Stimulated activated CD4-positive, alpha-beta T cell treated with anti-CD3 and anti-CD28 coated beads, TNF-alpha, amount 100 ng/mL, for 48 hours (primary cell): ENCODE results near the gene HOXC10.

Source experiments
- DNase-seq, 3 donors: peaks; one replicate each; pipeline ENCODE4 v3.0.0-alpha.2; 2020; ENCODE audit warnings: low read depth in 3 of 3

Gene HOXC10

DNA sequence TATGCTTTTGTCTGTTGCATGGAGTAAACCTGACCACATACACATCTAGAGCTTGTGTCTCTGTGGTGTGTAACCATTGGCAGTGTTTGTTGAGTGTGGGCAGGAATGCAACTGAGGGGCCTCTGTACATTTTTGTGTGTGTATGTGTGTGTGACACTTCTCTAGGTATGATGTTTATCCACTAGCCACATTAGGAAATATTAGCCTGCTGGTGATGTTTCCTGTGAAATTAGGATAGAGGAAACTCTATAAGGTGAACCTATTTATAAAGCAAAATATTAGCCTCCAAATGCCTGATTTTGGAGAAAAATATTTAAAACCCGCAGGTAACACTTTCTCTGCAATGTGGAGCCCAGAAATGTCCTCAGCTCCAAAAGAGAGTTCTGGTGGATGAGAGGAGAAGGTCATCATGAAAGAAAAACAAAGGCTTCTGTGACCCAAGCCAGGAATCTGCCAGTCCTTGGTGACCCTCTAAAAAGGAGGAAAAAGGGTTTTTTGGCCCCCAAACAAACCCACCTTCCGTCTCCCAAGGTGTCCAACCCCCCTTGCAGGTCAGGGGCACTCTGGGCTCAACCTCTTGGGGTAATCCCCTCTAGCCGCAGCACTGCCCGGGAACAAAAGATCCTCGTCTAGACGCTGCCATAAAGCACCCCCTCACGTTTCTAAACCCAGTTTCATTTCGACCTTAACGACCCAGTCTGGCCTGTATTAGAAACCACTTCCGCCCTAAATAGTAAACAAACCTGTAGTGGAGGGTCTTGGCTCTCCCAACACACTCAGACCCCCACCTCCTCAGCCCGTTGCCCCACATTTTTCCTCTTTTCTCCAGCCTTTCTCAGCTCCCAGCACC lies 7.1 kb upstream of the HOXC10 start:
- no peak for DNase-seq

DNA sequence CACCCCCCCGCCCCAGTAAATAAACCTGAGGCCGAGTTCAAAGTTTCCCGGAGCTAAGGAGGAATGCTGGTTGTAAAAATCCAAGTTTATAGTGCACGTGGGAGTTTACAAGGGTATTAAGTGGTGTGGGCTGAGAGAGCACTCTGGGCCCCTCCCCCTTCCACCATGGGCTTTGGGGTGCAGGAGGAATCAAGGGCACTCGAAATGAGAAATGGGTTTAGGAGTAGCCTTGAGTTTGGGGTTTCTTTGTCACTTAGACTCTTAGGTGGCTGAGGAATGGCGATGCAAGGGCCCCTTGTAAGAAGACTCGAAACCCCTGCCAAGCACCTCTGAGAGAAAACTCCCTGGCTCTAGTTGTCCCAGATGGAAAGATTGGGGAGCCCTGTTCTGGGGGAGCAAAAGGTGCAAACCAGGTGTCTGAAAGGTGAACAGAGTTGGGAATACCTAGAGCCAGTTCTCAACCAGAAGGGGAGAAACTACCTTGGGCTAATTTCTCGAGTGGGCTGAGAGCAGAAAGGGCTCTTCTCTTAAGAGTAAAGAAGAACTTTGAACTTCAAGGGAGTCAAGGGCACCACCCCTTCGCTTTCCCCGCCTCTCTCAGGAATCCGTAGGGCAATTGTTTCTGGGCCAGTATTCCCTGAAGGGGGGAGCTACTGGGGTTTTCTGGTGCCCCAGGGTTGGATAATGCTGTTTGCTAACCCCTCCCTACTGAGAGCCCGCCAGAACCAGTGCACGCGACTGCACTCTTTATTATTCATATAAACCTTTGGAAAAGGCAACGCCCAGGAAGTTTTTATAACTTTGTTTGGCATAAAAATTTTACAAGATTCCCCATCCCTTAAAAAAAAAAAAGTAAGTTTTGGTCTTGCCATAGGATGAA lies 6.2 kb upstream of the HOXC10 start:
- no peak for DNase-seq

DNA sequence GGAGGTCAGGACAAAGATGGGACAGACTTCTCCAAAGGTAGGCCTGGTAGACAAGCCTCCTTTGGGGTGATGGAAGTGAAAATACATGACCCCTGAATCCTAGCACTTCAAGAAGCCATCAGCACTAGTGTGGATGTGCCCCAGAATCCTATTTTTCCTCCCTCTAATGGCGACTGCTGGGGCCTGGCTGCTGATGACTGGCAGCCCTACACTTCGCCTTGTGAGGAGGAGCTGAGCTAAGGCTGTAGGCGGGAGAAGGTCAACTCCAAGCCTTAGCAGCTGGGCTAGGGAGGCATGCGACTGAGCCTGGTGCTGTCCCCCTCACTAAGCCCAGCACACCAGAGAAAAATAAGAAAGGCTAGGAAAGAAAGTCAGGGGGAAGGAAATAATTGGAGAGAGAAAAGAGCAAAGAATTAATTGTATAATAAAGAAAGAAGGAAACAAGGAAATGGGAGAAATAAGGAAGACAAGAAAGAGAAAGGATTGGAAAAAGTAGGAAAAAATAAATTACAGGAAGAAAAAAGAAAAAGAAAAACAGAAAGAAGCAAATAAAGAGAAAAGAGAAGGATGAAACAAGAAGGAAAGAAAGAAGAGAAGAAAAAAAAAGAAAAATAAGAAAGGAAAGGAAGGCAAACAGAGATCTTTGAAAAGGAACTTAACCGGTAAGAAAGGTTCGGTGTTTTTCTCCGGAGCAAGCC lies 4.7 kb upstream of the HOXC10 start:
- DNase-seq, result no peak

DNA sequence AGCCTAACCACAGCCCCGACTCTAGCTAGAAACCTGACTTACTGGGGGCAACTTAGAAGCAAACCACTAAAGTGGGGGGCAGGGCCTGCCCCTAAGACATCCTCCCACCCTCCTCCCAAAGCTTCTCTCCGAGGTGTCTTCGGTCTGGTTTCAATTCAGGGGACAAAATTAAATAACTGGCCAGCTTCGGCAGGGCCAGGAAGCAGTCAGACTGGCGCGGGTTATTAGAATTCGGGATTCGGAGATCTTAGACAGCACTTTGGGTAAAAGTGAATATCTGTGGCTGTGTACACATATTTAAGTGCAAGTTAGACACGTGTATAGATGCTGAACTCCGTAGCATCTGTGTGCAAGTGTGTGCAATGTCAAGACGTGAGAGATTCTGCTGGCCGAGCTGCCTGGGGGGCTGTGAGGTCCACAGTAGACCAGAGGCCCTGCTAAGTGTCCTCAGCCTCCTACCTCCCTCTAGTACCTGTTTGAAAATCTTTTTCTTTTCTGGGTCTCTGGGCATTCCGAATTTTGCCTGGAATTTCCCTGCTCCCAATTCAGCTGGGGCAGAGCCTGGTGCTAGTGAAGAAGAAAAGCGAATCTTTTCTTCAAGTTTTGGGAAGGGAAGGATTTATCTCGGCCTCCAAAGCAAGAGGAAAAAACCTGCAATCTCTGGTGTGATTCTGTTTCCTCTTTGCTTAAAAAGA lies 4.0 kb upstream of the HOXC10 start:
- DNase-seq, result no peak

DNA sequence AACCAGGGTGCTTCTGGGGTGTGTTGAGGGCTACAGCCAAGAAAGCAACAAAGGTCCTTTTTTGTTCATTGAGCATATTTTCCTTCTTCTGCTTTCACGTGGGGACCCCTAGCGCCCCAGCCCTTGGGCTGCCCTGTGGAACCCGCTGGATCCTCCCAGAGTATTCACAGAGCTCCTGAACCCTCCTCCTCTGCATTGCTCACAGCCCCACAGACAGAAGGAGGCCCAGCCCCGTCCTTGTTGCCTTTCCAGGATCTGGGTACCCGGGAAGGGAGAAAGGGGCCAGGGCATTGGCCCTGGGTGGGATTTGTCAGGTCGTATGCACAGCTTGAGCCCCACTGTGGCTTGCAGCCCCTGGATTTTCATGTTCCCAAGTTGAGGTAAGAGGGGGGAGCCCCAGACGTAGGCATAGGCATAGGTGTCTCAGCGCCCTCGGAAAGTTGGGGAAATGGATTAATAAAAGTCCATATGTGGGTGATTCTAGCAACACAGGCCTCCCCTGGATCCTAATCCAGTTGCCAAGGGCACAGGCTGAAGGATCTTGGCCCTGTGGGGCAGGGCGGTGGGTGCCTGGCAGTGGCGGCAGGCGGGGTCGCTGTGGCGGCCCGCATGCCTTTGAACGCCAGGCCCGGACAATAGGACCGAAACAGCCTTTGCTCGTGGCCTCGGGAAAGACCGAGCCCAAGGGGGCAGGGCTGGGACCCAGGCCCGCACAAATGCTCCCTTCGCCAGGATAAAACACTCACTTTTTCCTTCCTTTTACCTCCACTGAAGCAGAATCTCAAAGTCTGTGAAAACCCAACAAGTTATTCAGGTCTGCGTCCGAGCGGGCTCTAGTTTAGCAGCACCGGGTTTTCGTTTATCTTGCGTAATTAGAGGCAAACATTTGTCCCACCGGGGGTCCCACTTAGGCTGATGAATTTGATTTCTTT lies 3.0 kb upstream of the HOXC10 start:
- no peak for DNase-seq

DNA sequence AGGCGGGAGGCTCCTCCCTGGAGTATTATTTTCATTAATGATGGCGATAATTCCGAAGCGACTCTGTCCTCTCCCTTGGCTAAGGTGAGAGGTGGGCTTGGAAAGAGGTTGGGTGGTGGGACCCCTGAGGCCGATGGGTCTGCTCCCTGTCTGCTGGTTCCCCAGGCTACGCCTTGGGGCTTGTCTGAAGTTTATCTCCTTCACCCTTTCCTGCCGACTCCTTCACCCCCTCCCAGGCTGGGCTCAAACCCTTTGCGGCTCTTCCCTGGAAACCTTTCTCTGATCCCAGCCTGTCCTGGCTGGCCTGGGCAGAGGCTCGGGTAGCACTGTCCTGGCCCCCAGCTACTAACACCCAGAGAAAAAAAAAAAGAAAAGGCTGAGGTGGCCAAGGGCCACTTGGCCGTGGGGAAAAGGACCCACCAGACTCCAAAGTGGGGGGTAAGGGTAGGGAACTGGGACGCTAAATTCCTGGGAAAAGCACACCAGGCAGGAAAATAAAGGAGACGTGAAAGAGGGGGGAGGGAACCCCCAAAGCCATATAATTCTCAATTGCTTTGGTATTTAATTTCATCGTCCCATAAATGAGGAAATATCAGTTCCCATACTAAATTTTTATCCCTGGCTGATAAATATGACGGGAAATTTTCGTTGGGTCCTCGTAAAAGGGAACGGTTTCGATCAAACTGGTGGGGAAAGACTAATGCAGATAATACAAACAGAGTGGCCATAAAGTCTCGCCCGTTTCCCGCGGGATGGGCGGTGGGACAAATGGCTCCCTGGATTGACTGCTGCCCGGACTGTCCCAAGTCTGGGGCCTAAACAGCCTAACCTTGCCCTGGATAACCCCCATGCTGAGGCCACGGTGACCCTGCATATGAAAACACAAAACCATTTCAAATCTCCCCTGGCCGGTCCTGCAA lies 2.0 kb upstream of the HOXC10 start:
- no peak for DNase-seq

DNA sequence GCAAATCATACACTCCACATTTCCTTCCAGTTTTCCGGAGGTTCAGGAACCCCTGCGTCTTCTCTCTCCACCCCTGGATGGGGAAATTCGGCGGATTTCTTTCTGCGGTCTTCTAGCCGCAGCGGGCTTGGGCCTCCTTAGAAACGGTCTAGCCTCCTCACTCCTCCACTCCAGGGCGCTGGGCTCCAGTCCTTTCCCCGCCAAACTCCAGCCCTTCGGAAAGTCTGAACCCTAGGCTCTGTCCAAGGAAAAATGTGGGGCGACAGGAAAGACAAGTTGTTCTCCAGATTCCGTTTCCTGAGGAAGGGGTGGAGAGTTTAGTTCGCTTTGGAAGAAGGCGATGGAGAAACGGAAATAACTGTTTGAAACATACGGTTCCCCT lies 1.4 kb upstream of the HOXC10 start:
- DNase-seq, result no peak

DNA sequence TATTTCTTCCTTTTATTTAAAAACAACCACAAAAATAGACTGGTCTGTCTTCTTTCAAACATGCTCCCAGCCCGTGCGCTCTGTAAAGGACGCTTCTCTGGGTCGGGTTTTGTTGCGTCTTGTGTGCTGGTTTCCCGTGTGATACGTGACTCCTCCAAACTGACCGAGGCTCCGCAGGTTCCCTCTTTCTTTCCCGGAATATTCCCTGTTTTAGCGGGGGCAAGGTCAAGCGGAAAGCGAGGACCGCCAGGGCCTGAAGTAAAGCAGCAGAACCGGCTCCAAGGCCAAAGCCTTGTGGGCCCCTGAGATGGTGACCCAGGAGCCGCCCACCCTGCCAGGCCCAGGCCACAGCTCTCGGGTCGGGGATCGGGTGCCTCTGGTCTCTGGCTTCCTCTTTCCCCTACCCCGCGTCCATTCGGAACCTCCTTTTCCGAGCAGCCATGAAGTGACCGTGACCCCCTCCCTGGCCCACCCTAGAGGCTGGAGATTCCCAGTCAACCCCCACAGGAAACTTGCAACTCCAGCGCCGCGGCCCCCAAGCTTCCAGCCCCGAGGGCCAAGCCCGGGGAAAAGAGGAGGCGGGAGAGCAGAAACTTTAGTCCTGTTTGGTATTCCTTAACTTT lies 885 bp upstream of the HOXC10 start:
- DNase-seq, result no peak

DNA sequence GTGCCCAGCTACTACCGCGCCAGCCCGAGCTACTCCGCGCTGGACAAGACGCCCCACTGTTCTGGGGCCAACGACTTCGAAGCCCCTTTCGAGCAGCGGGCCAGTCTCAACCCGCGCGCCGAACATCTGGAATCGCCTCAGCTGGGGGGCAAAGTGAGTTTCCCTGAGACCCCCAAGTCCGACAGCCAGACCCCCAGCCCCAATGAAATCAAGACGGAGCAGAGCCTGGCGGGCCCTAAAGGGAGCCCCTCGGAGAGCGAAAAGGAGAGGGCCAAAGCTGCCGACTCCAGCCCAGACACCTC lies 697 bp downstream of the HOXC10 start:
- DNase-seq, result no peak

DNA sequence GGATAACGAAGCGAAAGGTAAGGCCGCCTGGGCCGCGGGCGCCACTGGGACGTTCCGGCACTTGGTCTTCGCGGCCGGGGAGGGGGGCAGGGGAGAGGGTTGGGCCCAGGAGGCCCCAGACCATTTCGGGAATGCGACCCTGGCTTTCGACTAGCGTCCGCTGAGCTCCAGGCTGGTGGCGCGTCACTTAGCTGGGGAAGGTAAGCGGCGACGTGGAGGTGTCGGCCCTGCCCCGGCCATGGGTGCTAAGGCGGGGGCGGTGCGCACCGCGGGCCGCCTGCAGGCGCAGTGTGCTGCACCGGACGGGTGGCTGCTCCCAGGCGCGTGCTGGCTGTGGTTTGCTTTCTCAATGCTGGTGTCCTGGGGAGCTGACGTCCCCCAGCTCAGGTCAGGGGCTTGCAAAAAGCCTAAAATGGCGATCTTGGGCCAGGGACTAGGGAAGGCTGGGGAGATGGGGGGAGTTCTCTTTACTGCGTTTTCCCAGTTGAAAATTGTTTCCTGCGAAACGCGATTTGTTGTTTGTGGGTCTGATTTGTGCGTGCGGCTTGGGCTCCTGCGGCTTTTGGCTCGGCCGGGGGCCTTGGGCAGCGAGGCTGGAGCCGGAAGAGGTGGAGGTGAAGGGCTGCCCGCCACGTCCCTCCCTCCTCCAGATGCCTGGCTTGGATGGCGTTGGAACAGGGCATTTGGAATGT lies 1.2 kb downstream of the HOXC10 start:
- DNase-seq, result no peak

DNA sequence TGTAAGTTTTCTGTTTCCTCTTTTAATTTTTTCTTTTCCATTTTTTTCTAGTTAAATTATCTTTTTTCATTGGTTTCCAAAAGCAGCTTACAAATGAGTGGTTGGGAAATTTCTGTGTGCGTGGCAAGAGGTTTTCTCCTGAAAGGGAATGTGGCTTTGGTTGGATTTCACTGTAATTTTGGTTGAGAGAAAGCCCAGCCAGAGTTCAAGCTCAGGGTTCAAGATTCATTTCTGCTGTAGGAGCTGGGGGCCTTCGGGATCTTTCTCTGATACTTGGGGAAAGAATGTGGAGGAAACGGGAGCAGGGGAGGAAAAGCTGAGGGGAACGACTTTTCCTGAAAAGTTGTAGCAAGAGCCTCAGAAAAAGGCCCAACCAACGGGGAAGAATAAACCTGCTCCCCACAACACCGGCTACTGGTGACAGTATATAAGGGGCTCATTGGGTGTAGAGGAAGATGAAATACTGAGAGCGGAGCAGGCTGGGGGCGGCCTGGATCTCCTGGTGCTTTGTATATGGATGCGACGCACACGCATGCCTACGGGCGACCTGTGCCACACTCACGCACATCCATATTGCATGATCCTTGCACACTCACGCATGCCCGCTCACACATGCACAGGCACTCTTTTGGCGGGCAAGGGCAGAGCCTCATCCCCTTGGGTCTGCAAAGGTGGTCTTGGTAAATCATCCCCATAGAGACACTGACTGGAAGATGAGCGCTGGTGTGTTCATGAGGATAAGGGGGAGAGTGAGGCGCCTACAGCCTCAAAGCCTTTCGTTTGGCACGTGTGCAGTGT lies 1.9 kb downstream of the HOXC10 start:
- no peak for DNase-seq

DNA sequence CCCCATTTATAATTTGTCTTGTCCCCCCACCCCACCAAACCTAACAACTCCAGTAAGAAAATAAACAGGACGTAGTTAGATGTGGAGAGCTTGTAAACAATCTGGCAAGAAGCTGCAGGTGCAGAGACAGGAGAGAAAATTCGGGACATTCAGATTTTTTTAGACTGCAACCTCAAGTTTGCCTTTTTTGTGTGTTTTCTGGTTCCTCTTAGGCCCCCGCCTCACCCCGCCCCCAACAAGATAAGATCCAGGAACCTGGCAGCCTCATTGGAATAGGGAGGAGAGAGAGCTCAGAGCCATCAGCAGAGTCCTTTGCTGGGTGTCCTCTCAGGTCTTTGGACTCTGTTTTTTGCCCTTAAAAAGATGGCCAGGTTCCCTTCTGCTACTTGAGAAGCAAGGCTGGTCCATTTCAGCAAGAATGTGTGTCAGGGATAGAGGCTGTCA lies 2.9 kb downstream of the HOXC10 start:
- no peak for DNase-seq

DNA sequence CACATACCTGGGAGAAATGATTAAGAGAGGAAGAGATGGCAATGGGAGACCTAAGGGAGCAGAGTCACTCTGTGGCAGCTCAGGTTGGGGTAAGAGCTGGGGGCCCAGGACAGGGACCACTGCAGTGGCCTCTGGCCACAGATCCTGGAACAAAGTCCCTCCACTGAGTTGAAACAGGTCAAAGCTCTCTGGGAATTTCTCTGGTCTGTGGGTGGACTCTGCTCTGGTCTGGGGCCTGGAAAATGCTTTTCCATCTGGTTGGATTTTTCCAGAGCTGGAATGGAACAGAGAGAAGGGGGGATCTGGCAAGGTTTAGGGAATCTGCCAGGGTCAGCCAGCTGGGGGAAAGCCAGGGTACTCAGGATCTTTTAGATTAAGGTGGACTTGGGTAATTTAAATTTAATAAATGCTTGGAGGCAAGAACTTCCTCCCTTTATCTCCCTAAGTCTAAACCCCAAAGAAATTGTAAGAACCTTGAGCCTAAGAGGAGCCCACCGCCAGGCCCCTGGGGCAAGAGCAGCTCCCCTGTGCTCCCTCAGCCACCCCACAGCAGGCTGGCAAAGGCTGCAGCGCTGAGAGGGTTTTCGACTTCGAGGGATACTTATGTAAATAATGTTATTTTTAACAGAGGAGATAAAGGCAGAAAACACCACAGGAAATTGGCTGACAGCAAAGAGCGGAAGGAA lies 3.7 kb downstream of the HOXC10 start:
- DNase-seq, result no peak

DNA sequence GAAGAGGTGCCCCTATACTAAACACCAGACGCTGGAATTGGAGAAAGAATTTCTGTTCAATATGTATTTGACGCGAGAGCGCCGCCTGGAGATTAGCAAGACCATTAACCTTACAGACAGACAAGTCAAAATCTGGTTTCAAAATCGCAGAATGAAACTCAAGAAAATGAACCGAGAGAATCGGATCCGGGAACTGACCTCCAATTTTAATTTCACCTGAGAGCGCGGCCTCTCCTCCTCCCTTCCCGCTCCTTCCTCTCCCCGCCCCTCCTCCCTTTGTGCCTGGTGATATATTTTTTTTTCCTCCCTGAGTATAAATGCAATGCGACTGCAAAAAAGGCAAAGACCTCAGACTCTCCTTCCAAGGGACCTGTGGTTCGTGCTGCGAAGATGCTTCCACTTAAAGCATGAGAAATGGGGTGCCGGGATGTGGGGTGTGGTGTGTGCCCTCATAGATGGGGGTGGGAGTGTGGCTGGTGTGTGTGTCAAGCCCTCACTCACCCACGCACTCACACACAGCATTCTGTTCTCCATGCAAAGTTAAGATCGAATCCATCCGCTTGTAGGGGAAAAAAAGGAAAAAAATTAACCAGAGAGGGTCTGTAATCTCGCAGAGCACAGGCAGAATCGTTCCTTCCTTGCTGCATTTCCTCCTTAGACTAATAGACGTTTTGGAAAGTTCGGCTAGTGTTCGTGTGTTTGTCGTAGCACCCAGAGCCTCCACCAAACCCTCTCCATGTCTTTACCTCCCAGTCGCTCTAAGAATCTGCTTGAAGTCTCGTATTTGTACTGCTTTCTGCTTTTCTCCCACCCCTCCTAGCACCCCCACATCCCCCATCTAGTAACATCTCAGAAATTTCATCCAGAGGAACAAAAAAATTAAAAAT lies 4.5 kb downstream of the HOXC10 start:
- no peak for DNase-seq

DNA sequence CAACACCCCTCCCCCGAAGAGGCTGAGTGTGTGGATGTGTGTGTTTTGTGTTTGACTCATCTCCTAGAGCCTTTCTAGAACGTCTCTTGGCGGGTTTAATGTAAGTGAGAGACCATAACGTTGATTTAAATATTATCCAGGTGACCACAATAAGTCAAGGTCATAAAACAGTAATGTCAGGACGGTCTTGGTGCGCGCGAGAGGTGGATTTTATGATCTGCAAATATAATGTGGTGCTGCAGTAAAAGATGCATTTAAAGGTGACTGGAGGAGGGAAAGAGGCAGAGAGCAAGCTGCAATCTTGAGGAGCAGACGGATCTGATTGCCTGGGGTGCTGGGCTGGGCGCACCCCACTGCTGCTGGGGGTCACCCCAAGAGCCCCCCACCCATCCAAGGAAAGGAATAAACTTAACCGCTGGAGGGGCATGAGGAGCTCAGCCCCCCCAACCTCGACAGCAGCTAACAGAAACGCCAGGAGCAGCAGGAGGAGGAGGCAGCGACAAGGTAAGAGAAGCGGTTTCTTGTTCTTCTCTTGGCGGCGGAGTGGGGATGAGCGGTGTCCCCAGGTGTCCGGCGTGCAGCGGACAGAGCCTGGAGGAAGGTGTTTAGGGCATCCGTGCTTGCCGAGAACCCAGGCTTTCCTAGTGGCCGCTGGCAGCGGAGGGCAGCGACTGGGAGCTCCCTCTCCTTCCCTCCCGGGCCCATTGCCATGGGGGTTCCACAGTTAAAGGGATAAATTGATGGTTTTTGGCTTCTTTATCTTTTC lies 5.5 kb downstream of the HOXC10 start:
- DNase-seq, result no peak
